Mesothelial cell of epicardium (in vitro differentiated cells): ENCODE measurements around the gene SYPL2. TPM values are rescaled to one million over a fixed set of nuclear protein-coding genes. Genes with fewer than 3 reads are reported as not detected.

Source experiments
- DNase-seq, 2 experiments: peaks; one replicate each; pipeline ENCODE4 v3.0.0; 2021; ENCODE audit warnings: low spot score in 2 of 2; ENCODE audit not compliant: unreplicated experiment in 2 of 2
- H3K27ac Mint-ChIP-seq: 2 replicates; pipeline ENCODE4 v1.8.0; 2021; ENCODE audit warnings: mixed read lengths
- H3K27me3 Mint-ChIP-seq: 2 replicates; pipeline ENCODE4 v1.8.0; 2021; ENCODE audit warnings: low read depth, mixed read lengths
- H3K36me3 Mint-ChIP-seq: 2 replicates; pipeline ENCODE4 v1.8.0; 2021; ENCODE audit warnings: mixed read lengths
- H3K4me1 Mint-ChIP-seq: 2 replicates; pipeline ENCODE4 v1.8.0; 2021; ENCODE audit warnings: mixed read lengths
- H3K4me3 Mint-ChIP-seq: 2 replicates; pipeline ENCODE4 v1.8.0; 2021; ENCODE audit warnings: mild to moderate bottlenecking, moderate library complexity, mixed read lengths
- H3K9me3 Mint-ChIP-seq: 2 replicates; pipeline ENCODE4 v1.8.0; 2021; ENCODE audit warnings: mixed read lengths
- total RNA-seq: library from RNA; stranded (reverse); gene quantifications from 3 replicates; pipeline ENCODE4 v1.2.1, GENCODE V29; 2021
- TF ChIP-seq, protein P1 (sequence below): fragments of 200-600 bp; sonication (generic); IDR thresholded peaks from one replicate; pipeline ENCODE4 v1.5.0; 2021; ENCODE audit warnings: antibody characterized with exemption; ENCODE audit not compliant: unreplicated experiment

Gene SYPL2
- total RNA-seq, 1 donor from 2014 or later: 0.11 TPM

GRCh38 chr1:109523706-109524105, 57.4 kb downstream of the SYPL2 start:
- H3K4me3 Mint-ChIP-seq: no peak overlapping the region
- DNase-seq: no peak
- no peaks in the 10 kb centered on the region for H3K36me3 Mint-ChIP-seq
- TF ChIP-seq, protein P1, sequence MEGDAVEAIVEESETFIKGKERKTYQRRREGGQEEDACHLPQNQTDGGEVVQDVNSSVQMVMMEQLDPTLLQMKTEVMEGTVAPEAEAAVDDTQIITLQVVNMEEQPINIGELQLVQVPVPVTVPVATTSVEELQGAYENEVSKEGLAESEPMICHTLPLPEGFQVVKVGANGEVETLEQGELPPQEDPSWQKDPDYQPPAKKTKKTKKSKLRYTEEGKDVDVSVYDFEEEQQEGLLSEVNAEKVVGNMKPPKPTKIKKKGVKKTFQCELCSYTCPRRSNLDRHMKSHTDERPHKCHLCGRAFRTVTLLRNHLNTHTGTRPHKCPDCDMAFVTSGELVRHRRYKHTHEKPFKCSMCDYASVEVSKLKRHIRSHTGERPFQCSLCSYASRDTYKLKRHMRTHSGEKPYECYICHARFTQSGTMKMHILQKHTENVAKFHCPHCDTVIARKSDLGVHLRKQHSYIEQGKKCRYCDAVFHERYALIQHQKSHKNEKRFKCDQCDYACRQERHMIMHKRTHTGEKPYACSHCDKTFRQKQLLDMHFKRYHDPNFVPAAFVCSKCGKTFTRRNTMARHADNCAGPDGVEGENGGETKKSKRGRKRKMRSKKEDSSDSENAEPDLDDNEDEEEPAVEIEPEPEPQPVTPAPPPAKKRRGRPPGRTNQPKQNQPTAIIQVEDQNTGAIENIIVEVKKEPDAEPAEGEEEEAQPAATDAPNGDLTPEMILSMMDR: no peak
- H3K4me1 Mint-ChIP-seq: no peaks in the 10 kb centered on the region
- H3K9me3 Mint-ChIP-seq: no peaks in the 10 kb centered on the region
- H3K27ac Mint-ChIP-seq: no peak overlapping the region
- H3K27me3 Mint-ChIP-seq: peaks cover 52% of the 10 kb centered on the region

GRCh38 chr1:109527098-109527811, 60.9 kb downstream of the SYPL2 start:
- Mint-ChIP-seq H3K36me3 (no peaks in the 10 kb centered on the region), H3K4me1 (no peaks in the 10 kb centered on the region), H3K9me3 (no peaks in the 10 kb centered on the region), H3K27ac (no peak overlapping the region), H3K4me3 (no peak overlapping the region), H3K27me3 (peaks cover 32% of the 10 kb centered on the region)
- TF ChIP-seq, protein P1: no peak
- DNase-seq: no peak

GRCh38 chr1:109527846-109528695, 61.7 kb downstream of the SYPL2 start:
- Mint-ChIP-seq H3K4me3 (no peak overlapping the region), H3K27ac (no peak overlapping the region), H3K36me3 (no peaks in the 10 kb centered on the region), H3K4me1 (peaks cover 5% of the 10 kb centered on the region), H3K9me3 (no peaks in the 10 kb centered on the region), H3K27me3 (peaks cover 28% of the 10 kb centered on the region)
- DNase-seq: no peak
- TF ChIP-seq, protein P1: no peak

- Mint-ChIP-seq H3K4me3 (no peak overlapping the region), H3K36me3 (no peaks in the 10 kb centered on the region), H3K27ac (no peak overlapping the region), H3K27me3 (peaks cover 27% of the 10 kb centered on the region), H3K9me3 (no peaks in the 10 kb centered on the region), H3K4me1 (peaks cover 5% of the 10 kb centered on the region)
- TF ChIP-seq, protein P1: no peak
- DNase-seq: no peak
These were observed 62.4 kb downstream of the SYPL2 start for GRCh38 chr1:109528712-109529111.

- Mint-ChIP-seq H3K4me1 (peaks cover 5% of the 10 kb centered on the region), H3K4me3 (no peak overlapping the region), H3K9me3 (no peaks in the 10 kb centered on the region), H3K27ac (no peak overlapping the region), H3K27me3 (peaks cover 27% of the 10 kb centered on the region), H3K36me3 (no peaks in the 10 kb centered on the region)
- no peak for DNase-seq
- TF ChIP-seq, protein P1: no peak
These were observed 63.6 kb downstream of the SYPL2 start for GRCh38 chr1:109529881-109530456.
